ENCODE measurements around the gene ARHGAP24.

ARHGAP24 gene

GRCh38 chr4:85738721-85739120, 263.8 kb downstream of the ARHGAP24 start:
- Histone ChIP-seq H3K27ac (ENCODE audit: poor library complexity, severe bottlenecking) (no peak overlapping the region), H3K27me3 (ENCODE audit: insufficient read depth, poor library complexity, severe bottlenecking) (no peaks in the 10 kb centered on the region), H3K4me1 (ENCODE audit: insufficient read depth, poor library complexity, severe bottlenecking) (peaks cover 14% of the 10 kb centered on the region), H3K36me3 (ENCODE audit: low read depth) (no peaks in the 10 kb centered on the region), H3K4me3 (ENCODE audit: severe bottlenecking) (no peak overlapping the region), H3K9me3 (ENCODE audit: severe bottlenecking) (no peaks in the 10 kb centered on the region)
- DNase-seq (ENCODE audit: low spot score) (no peak), ATAC-seq (ENCODE audit: low read depth) (no peak)
- TF ChIP-seq CTCF (IDR thresholded peaks at IDR 0.05; ENCODE audit: poor library complexity, severe bottlenecking) = no peak

DNA sequence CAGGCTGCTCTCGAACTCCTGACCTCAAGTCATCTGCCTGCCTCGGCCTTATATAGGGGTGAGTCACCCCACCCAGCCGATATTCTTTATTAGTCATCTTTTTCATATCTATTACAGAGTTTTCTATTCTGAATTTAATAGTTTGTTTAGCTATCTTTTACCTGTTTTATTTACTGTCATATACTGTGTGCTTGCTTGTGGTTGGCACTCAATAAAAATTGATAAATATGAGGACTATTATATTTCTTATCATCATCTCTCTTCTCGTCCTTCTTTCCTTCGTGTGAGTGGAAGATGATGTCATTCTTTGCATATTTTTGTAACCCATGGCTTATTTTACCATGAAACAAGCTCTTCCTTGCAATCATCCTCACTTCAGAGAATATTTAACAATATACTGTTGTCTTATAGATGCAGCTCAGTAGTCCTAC, 265.5 kb downstream of the ARHGAP24 start:
- no peak overlapping the region for H3K27ac ChIP-seq (ENCODE audit: poor library complexity, severe bottlenecking)
- no peak for ATAC-seq (ENCODE audit: low read depth)

GRCh38 chr4:85741381-85741780, 266.4 kb downstream of the ARHGAP24 start:
- Histone ChIP-seq H3K9me3 (ENCODE audit: severe bottlenecking) (no peaks in the 10 kb centered on the region), H3K36me3 (ENCODE audit: low read depth) (no peaks in the 10 kb centered on the region), H3K27ac (ENCODE audit: poor library complexity, severe bottlenecking) (no peak overlapping the region), H3K4me1 (ENCODE audit: insufficient read depth, poor library complexity, severe bottlenecking) (peaks cover 34% of the 10 kb centered on the region), H3K27me3 (ENCODE audit: insufficient read depth, poor library complexity, severe bottlenecking) (no peaks in the 10 kb centered on the region), H3K4me3 (ENCODE audit: severe bottlenecking) (no peak overlapping the region)
- no peak for TF ChIP-seq CTCF (IDR thresholded peaks at IDR 0.05; ENCODE audit: poor library complexity, severe bottlenecking)
- ATAC-seq (ENCODE audit: low read depth) = no peak
- no peak for DNase-seq (ENCODE audit: low spot score)

More for the DNA sequence above, 265.5 kb downstream of the ARHGAP24 start:
- H3K27me3 ChIP-seq (ENCODE audit: insufficient read depth, poor library complexity, severe bottlenecking) = no peaks in the 10 kb centered on the region
- no peak for TF ChIP-seq CTCF (IDR thresholded peaks at IDR 0.05; ENCODE audit: poor library complexity, severe bottlenecking)
- peaks cover 30% of the 10 kb centered on the region for H3K4me1 ChIP-seq (ENCODE audit: insufficient read depth, poor library complexity, severe bottlenecking)
- no peak overlapping the region for H3K4me3 ChIP-seq (ENCODE audit: severe bottlenecking)
- H3K9me3 ChIP-seq (ENCODE audit: severe bottlenecking) = no peaks in the 10 kb centered on the region
- no peak for DNase-seq (ENCODE audit: low spot score)
- no peaks in the 10 kb centered on the region for H3K36me3 ChIP-seq (ENCODE audit: low read depth)

DNA sequence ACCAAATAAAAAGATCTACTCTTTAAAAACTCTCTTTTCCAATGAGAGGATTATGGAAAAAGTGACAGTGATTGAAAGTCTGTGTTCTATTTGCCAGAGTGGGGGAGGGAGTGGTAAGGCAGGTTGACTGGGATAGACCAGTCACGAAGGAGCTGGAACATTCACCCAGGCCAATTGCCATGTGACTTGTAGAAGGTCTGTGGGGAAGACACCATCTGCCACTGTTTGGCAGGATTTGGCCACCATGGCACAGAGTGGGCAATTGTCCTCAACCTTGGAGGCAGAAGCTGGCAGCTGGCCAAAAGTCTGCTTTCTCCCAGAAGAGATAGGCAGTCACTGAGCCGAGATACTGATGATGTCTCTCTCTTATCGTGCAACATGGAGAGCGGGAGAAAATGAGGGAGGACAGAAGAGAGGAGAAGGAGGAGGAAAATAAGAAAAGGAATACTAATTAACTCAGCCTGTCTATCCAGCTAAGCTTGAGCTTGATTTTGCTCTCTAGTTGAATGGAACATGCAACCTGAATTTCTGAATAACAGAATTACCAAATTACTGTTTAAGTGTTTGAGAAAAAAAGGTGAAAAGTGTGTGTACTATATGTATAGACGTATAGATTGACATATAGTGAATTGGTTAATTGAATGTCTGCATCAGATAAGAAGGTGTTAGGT, 267.1 kb downstream of the ARHGAP24 start:
- H3K9me3 ChIP-seq (ENCODE audit: severe bottlenecking) = no peaks in the 10 kb centered on the region
- TF ChIP-seq CTCF (IDR thresholded peaks at IDR 0.05; ENCODE audit: poor library complexity, severe bottlenecking) = no peak
- no peak overlapping the region for H3K4me3 ChIP-seq (ENCODE audit: severe bottlenecking)
- DNase-seq (ENCODE audit: low spot score) (no peak), ATAC-seq (ENCODE audit: low read depth) (no peak)
- no peaks in the 10 kb centered on the region for H3K27me3 ChIP-seq (ENCODE audit: insufficient read depth, poor library complexity, severe bottlenecking)
- no peaks in the 10 kb centered on the region for H3K36me3 ChIP-seq (ENCODE audit: low read depth)
- H3K4me1 ChIP-seq (ENCODE audit: insufficient read depth, poor library complexity, severe bottlenecking) = peaks cover 34% of the 10 kb centered on the region
- H3K27ac ChIP-seq (ENCODE audit: poor library complexity, severe bottlenecking) = no peak overlapping the region

GRCh38 chr4:85744950-85745349, 270.0 kb downstream of the ARHGAP24 start:
- no peak for DNase-seq (ENCODE audit: low spot score)

More at GRCh38 chr4:85744950-85745349, 270.0 kb downstream of the ARHGAP24 start:
- no peaks in the 10 kb centered on the region for H3K9me3 ChIP-seq (ENCODE audit: severe bottlenecking)
- peak; percentile 71 for ATAC-seq (ENCODE audit: low read depth)
- peak overlapping the region; percentile 31 for H3K27ac ChIP-seq (ENCODE audit: poor library complexity, severe bottlenecking)
- no peak overlapping the region for H3K4me3 ChIP-seq (ENCODE audit: severe bottlenecking)
- H3K27me3 ChIP-seq (ENCODE audit: insufficient read depth, poor library complexity, severe bottlenecking) = no peaks in the 10 kb centered on the region
- H3K4me1 ChIP-seq (ENCODE audit: insufficient read depth, poor library complexity, severe bottlenecking) = peaks cover 34% of the 10 kb centered on the region
- no peak for TF ChIP-seq CTCF (IDR thresholded peaks at IDR 0.05; ENCODE audit: poor library complexity, severe bottlenecking)
- no peaks in the 10 kb centered on the region for H3K36me3 ChIP-seq (ENCODE audit: low read depth)
